Measurements from ENCODE around the gene BNC2.

Gene BNC2

DNA sequence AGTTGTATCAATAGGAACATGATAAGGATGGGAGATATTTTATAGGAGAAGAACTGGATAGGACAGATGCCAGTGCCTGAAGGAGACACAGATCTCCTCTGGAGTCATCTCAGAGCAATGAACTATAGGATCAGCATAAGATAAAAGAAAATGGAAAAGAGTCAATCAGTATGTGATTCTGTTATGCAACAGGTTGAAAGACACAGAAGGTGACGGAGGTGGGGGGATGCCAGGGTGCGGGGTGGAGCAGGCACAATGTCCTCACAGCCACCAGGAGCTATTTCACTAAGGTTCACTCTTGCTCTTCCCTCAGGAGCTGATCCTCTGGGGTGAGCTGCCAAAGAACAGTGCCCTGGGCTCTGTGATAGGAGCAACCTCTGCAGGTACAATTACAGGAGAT lies 179.8 kb downstream of the BNC2 start:
- H3K36me3 Mint-ChIP-seq (ENCODE audit: low read depth), result no peaks in the 10 kb centered on the region
- DNase-seq, result no peak
- peaks cover 30% of the 10 kb centered on the region for H3K4me1 Mint-ChIP-seq
- H3K9me3 Mint-ChIP-seq, result no peaks in the 10 kb centered on the region
- H3K27me3 Mint-ChIP-seq (ENCODE audit: low read depth, poor library complexity), result no peaks in the 10 kb centered on the region
- H3K27ac Mint-ChIP-seq, result no peak overlapping the region
- TF ChIP-seq, protein P1, sequence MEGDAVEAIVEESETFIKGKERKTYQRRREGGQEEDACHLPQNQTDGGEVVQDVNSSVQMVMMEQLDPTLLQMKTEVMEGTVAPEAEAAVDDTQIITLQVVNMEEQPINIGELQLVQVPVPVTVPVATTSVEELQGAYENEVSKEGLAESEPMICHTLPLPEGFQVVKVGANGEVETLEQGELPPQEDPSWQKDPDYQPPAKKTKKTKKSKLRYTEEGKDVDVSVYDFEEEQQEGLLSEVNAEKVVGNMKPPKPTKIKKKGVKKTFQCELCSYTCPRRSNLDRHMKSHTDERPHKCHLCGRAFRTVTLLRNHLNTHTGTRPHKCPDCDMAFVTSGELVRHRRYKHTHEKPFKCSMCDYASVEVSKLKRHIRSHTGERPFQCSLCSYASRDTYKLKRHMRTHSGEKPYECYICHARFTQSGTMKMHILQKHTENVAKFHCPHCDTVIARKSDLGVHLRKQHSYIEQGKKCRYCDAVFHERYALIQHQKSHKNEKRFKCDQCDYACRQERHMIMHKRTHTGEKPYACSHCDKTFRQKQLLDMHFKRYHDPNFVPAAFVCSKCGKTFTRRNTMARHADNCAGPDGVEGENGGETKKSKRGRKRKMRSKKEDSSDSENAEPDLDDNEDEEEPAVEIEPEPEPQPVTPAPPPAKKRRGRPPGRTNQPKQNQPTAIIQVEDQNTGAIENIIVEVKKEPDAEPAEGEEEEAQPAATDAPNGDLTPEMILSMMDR (IDR thresholded peaks at IDR 0.05), result no peak
- H3K4me3 Mint-ChIP-seq, result no peak overlapping the region

DNA sequence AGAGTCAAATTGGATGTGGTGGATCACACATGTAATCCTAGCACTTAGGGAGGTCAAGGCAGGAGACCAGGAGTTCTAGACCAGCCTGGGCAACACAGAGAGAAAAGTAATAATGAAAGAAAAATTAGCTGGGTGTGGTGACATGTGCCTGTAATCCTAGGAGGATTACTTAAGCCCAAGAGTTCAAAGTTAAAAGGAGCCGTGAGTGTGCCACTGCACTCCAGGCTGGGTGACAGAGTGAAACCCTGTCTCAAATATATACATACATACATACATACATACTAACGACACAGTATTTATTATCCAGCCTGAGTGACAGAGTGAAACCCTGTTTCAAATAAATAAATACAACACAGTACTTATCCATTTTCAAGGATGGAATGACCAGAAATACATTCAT lies 180.3 kb downstream of the BNC2 start:
- Mint-ChIP-seq H3K4me1 (peaks cover 30% of the 10 kb centered on the region), H3K27ac (no peak overlapping the region)
- TF ChIP-seq, protein P1 (IDR thresholded peaks at IDR 0.05), result no peak

DNA sequence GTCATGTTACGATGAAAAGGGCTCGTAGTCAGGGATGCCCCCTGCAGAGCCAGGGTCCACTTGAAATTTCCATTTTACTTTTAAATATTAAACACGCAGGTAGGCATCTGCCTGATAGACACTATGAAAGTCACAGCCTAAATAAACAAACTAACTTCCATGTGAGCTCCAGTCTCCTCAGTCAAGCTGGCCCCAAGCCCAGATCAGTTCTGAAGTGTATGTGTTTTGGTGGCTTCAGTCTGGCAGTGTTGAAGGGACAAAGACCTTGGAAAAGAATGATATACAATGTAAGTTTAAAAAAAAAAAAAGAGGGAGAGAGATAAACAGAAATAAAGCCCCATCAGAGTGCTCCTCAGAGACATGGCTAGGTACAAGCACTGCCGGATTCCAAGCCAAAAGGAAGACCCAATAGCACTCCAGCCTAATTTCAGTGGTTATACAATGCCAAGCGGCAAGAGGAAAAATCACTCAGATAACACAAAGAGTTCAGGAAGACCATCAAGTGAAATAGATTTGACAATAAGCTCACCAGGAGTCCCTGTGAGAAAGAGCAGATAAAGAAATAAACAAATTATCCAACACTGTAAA lies 181.0 kb downstream of the BNC2 start:
- peaks cover 30% of the 10 kb centered on the region for H3K4me1 Mint-ChIP-seq
- TF ChIP-seq, protein P1 (IDR thresholded peaks at IDR 0.05), result no peak
- peak overlapping the region; percentile 36 for H3K27ac Mint-ChIP-seq
- H3K9me3 Mint-ChIP-seq, result no peaks in the 10 kb centered on the region
- H3K36me3 Mint-ChIP-seq (ENCODE audit: low read depth), result no peaks in the 10 kb centered on the region
- DNase-seq, result no peak
- no peak overlapping the region for H3K4me3 Mint-ChIP-seq
- H3K27me3 Mint-ChIP-seq (ENCODE audit: low read depth, poor library complexity), result no peaks in the 10 kb centered on the region

More for the DNA sequence above, 180.3 kb downstream of the BNC2 start:
- Mint-ChIP-seq H3K27me3 (ENCODE audit: low read depth, poor library complexity) (no peaks in the 10 kb centered on the region), H3K4me3 (no peak overlapping the region), H3K9me3 (no peaks in the 10 kb centered on the region), H3K36me3 (ENCODE audit: low read depth) (no peaks in the 10 kb centered on the region)
- no peak for DNase-seq

DNA sequence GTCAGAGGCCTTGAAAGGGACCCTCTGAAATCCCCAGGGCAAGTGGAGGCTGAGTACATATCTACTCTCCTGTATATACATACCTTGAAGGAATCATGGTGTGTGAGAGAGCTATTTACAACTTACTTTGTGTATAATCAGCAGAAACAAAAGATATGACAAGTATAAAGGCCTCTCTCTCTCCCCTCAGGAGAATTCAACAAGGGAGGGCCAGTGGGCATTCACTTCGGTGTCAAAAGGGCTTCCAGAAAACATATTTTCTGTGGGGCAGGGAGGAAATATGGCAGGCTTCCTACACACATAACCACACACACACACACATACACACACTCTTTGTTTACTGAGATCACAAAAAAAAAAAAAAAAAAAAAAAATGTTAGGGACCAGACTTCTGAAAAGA lies 181.7 kb downstream of the BNC2 start:
- H3K27me3 Mint-ChIP-seq (ENCODE audit: low read depth, poor library complexity), result no peaks in the 10 kb centered on the region
- H3K4me1 Mint-ChIP-seq, result peaks cover 30% of the 10 kb centered on the region
- no peaks in the 10 kb centered on the region for H3K9me3 Mint-ChIP-seq
- H3K27ac Mint-ChIP-seq, result peak overlapping the region; percentile 36
- no peaks in the 10 kb centered on the region for H3K36me3 Mint-ChIP-seq (ENCODE audit: low read depth)
- TF ChIP-seq, protein P1 (IDR thresholded peaks at IDR 0.05), result no peak
- no peak for DNase-seq
- no peak overlapping the region for H3K4me3 Mint-ChIP-seq

DNA sequence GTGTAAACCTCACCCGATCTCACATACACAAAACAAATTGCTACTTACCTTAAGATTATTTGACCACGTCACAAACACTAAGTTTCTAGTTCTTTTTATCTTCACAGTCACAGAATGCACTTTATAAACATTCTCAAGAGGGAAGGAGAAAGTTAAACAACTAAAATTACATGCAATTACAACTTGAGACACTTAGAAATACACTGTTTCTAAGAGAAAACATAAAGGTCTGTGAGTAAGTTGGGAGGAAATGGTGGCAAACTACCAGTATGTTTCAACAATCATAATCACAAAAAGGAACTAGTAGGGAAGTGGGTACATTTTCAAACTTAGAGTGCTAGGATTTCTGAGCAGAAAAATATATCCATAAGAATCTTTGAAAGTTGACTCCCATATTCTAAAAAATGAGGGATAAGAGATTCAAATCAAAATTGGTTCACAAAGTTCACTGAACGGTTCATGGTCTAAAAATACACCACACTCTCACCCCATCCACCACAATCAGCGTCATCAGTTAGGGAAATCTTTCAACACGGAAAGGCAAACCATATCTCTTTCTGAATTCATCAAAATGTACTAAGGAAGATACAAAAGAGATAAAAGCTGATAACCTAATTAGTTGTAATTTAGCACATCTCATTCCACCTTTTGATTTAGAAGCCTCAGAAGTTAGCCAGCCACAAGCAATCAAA lies 182.6 kb downstream of the BNC2 start:
- TF ChIP-seq, protein P1 (IDR thresholded peaks at IDR 0.05), result no peak
- no peaks in the 10 kb centered on the region for H3K9me3 Mint-ChIP-seq
- H3K36me3 Mint-ChIP-seq (ENCODE audit: low read depth), result no peaks in the 10 kb centered on the region
- peaks cover 30% of the 10 kb centered on the region for H3K4me1 Mint-ChIP-seq
- H3K4me3 Mint-ChIP-seq, result no peak overlapping the region
- no peak overlapping the region for H3K27ac Mint-ChIP-seq
- DNase-seq, result no peak
- H3K27me3 Mint-ChIP-seq (ENCODE audit: low read depth, poor library complexity), result no peaks in the 10 kb centered on the region

DNA sequence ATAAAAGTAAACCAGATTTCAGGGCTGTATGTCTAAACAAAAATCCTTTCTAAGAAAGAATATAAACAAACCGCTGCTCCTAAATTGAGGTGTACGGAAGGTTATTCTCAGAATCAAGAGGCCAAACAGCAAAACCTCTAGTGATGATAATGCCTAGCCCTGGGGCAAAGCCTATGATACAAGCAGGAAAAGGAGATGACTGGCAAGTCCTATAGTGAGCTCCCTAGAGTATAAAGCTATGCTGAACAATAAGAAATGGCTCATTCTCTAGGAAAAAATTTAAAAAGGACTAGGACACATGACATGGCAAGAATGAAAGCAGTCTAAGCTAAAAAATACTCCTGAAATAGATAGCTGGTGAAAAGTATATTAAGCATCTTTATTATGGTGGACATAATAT lies 187.1 kb downstream of the BNC2 start:
- no peak overlapping the region for H3K4me3 Mint-ChIP-seq
- no peaks in the 10 kb centered on the region for H3K27me3 Mint-ChIP-seq (ENCODE audit: low read depth, poor library complexity)
- peaks cover 50% of the 10 kb centered on the region for H3K4me1 Mint-ChIP-seq
- DNase-seq, result no peak
- H3K27ac Mint-ChIP-seq, result no peak overlapping the region
- no peaks in the 10 kb centered on the region for H3K36me3 Mint-ChIP-seq (ENCODE audit: low read depth)
- H3K9me3 Mint-ChIP-seq, result no peaks in the 10 kb centered on the region
- TF ChIP-seq, protein P1 (IDR thresholded peaks at IDR 0.05), result no peak
